ENCODE results near the gene MKLN1.
"Not testable (repeated sequence)": the region's sequence is repeated elsewhere in the genome, so short reads cannot be mapped to it uniquely, and the experiment has no call there.

Gene MKLN1

DNA sequence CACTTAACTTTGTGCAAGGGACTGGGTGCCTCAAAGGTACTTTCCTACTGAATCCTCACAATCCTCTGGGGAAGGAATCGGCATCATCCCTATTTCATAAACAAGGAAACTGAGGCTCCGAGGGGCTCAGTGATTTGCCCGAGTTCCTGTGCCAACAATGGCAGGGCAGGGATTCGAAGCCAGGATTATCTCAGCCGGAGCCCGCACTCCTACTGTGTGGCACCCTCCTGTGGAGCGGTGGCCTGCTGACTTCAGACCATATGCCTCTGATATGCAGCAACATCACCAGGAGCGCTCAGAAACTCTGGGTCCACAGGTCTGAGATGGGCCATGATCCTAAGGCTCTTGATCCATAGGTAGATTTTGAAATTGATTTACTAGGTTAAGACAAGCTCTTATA is 182.1 kb downstream of the MKLN1 start:
- Histone ChIP-seq H3K9ac (ENCODE audit: low read depth in 1 of 2, low read length in 2 of 2) (no peak overlapping the region), H3K4me1 (ENCODE audit: control insufficient read depth in 1 of 2, insufficient read depth in 2 of 2, low read length in 2 of 2) (peaks cover 17 to 25% of the 10 kb centered on the region in 2 donors), H3K9me3 (ENCODE audit: control insufficient read depth in 1 of 2, low read length in 2 of 2) (no peaks in the 10 kb centered on the region), H3K27ac (ENCODE audit: low read depth, low read length) (no peak overlapping the region), H3K4me3 (ENCODE audit: low read depth in 1 of 2, low read length in 2 of 2) (no peak overlapping the region), H3K36me3 (ENCODE audit: control insufficient read depth in 1 of 2, insufficient read depth in 2 of 2, low read length in 2 of 2) (peaks cover 0 to 3% of the 10 kb centered on the region in 2 donors), H3K27me3 (ENCODE audit: control insufficient read depth in 1 of 2, insufficient read depth in 2 of 2, low read length in 2 of 2) (no peaks in the 10 kb centered on the region)

DNA sequence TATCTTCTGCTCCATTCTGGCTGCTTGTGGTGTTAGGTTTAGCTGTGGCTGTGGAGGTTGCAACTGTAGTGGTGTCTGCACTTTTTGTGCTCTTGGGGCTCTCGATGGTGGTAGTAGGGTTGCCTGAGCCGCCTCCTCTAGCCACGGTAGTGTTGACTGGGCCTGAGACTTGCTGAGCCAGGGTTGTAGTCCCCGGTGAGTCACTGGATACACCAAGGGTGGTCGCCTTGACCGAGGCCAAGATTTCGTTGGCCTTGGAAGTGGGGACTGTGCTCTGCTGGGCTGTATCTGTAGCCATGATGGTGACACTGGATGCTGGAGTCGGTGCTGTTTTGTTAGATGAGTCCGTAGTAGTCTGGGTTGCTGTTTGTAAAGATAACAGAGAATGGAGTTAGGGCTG is 183.4 kb downstream of the MKLN1 start:
- no peaks in the 10 kb centered on the region for H3K27me3 ChIP-seq (ENCODE audit: control insufficient read depth in 1 of 2, insufficient read depth in 2 of 2, low read length in 2 of 2)
- no peaks in the 10 kb centered on the region for H3K9me3 ChIP-seq (ENCODE audit: control insufficient read depth in 1 of 2, low read length in 2 of 2)
- H3K4me3 ChIP-seq (ENCODE audit: low read depth in 1 of 2, low read length in 2 of 2) = no peak overlapping the region
- H3K4me1 ChIP-seq (ENCODE audit: control insufficient read depth in 1 of 2, insufficient read depth in 2 of 2, low read length in 2 of 2) = peaks cover 17 to 25% of the 10 kb centered on the region in 2 donors
- no peak overlapping the region for H3K9ac ChIP-seq (ENCODE audit: low read depth in 1 of 2, low read length in 2 of 2)
- H3K27ac ChIP-seq (ENCODE audit: low read depth, low read length) = no peak overlapping the region
- peaks cover 0 to 3% of the 10 kb centered on the region in 2 donors for H3K36me3 ChIP-seq (ENCODE audit: control insufficient read depth in 1 of 2, insufficient read depth in 2 of 2, low read length in 2 of 2)

DNA sequence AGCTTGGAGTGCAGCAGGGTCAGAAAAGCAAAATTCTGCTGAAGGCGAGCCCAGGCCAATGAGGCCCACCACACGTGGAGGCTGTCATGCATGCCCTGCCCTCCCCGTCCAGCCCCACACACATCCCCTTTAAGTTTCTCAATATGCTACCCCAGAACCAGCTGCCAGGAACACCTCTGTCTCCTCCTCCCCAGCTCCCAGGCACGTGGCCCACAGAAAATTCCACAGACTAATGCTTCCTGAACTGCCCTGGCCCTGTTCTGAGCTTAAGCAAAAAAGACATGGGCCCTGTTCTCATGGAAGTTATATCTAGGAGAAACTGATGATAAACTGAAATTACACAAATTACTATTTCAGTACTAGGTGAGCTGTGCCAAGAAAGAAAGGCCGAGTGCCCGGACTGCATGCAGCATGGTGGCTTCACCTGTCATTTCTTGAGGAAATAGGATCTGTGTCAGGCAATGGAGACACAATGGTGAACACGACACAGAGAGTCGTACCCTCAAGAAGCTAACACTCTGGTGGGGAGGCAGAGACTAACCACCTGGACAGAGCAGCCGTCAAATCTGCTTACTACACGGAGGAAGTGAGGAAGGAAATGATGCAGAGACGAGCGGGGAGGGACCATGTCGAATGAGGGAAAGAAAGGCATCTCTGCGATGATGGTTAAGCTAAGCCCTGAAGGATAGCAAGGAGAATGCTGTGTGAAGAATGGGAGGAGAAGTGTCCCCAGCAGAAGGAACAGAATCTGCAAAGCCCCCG is 184.3 kb downstream of the MKLN1 start:
- no peak overlapping the region for H3K27ac ChIP-seq (ENCODE audit: low read depth, low read length)
- H3K9ac ChIP-seq (ENCODE audit: low read depth in 1 of 2, low read length in 2 of 2) = no peak overlapping the region
- H3K9me3 ChIP-seq (ENCODE audit: control insufficient read depth in 1 of 2, low read length in 2 of 2) = no peaks in the 10 kb centered on the region
- H3K27me3 ChIP-seq (ENCODE audit: control insufficient read depth in 1 of 2, insufficient read depth in 2 of 2, low read length in 2 of 2) = no peaks in the 10 kb centered on the region
- peaks cover 0 to 3% of the 10 kb centered on the region in 2 donors for H3K36me3 ChIP-seq (ENCODE audit: control insufficient read depth in 1 of 2, insufficient read depth in 2 of 2, low read length in 2 of 2)
- no peak overlapping the region for H3K4me3 ChIP-seq (ENCODE audit: low read depth in 1 of 2, low read length in 2 of 2)
- H3K4me1 ChIP-seq (ENCODE audit: control insufficient read depth in 1 of 2, insufficient read depth in 2 of 2, low read length in 2 of 2) = peaks cover 12 to 17% of the 10 kb centered on the region in 2 donors

DNA sequence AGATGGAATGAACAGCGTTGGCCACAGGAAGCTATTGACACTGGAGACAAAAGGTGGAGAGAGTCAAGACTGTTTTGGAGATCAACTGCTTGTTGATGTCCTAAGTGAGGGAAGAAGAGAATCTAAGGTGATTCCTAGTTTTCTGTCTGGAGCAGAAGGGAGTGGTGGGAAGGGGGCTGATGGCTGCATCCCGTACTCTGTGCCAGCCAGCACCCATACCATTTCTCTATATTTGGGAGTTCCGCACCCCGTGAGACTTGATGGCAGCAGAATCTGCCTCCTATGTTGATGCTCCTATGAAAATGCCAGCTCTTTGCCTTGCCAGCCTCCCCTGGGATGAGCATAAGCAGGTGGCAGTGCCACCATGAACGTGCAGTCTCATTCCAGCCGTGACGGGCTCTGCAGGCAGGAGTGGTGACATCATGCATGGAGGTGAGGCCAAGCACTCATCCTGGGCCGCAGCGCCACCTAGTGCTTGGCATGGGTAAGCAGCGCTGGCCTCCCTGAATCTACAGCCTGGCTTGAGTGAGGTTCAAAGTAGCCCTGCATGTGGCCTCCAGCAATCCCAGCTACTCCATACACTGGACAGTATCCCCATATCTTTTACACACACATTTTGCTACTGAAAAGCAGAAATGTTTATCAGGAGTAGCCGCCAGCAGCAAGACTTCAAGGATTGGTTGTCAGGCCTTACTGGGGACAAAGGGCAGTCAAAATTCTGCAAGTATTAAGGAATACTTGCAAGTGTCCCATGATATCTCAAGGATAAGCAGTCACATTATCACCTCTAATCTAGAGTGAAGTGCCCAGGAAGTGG is 185.8 kb downstream of the MKLN1 start:
- H3K36me3 ChIP-seq (ENCODE audit: control insufficient read depth in 1 of 2, insufficient read depth in 2 of 2, low read length in 2 of 2) = peaks cover 0 to 3% of the 10 kb centered on the region in 2 donors
- no peaks in the 10 kb centered on the region for H3K9me3 ChIP-seq (ENCODE audit: control insufficient read depth in 1 of 2, low read length in 2 of 2)
- H3K4me1 ChIP-seq (ENCODE audit: control insufficient read depth in 1 of 2, insufficient read depth in 2 of 2, low read length in 2 of 2) = peaks cover 0 to 9% of the 10 kb centered on the region in 2 donors
- no peaks in the 10 kb centered on the region for H3K27me3 ChIP-seq (ENCODE audit: control insufficient read depth in 1 of 2, insufficient read depth in 2 of 2, low read length in 2 of 2)
- H3K9ac ChIP-seq (ENCODE audit: low read depth in 1 of 2, low read length in 2 of 2) = no peak overlapping the region
- H3K27ac ChIP-seq (ENCODE audit: low read depth, low read length) = no peak overlapping the region
- peak overlapping the region in 1 of 2 donors; percentile 30 for H3K4me3 ChIP-seq (ENCODE audit: low read depth in 1 of 2, low read length in 2 of 2)

DNA sequence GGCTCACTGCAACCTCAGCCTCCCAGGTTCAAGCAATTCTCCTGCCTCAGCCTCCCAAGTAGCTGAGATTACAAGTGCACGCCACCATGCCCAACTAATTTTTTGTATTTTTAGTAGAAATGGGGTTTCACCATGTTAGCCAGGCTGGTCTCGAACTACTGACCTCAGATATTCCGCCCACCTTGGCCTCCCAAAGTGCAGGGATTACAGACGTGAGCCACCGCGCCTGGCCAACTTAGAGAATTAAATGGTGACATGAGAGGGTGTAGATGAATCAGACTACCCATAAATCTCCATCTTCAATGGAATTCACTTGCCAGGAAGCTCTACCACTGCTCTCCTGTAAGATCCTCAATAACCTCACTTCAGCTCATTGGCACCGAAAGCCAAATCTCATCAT is 187.8 kb downstream of the MKLN1 start:
- H3K36me3 ChIP-seq (ENCODE audit: control insufficient read depth in 1 of 2, insufficient read depth in 2 of 2, low read length in 2 of 2); H3K4me1 ChIP-seq (ENCODE audit: control insufficient read depth in 1 of 2, insufficient read depth in 2 of 2, low read length in 2 of 2); H3K4me3 ChIP-seq (ENCODE audit: low read depth in 1 of 2, low read length in 2 of 2); H3K27ac ChIP-seq (ENCODE audit: low read depth, low read length); H3K9me3 ChIP-seq (ENCODE audit: control insufficient read depth in 1 of 2, low read length in 2 of 2); H3K9ac ChIP-seq (ENCODE audit: low read depth in 1 of 2, low read length in 2 of 2); H3K27me3 ChIP-seq (ENCODE audit: control insufficient read depth in 1 of 2, insufficient read depth in 2 of 2, low read length in 2 of 2): not testable (repeated sequence)

DNA sequence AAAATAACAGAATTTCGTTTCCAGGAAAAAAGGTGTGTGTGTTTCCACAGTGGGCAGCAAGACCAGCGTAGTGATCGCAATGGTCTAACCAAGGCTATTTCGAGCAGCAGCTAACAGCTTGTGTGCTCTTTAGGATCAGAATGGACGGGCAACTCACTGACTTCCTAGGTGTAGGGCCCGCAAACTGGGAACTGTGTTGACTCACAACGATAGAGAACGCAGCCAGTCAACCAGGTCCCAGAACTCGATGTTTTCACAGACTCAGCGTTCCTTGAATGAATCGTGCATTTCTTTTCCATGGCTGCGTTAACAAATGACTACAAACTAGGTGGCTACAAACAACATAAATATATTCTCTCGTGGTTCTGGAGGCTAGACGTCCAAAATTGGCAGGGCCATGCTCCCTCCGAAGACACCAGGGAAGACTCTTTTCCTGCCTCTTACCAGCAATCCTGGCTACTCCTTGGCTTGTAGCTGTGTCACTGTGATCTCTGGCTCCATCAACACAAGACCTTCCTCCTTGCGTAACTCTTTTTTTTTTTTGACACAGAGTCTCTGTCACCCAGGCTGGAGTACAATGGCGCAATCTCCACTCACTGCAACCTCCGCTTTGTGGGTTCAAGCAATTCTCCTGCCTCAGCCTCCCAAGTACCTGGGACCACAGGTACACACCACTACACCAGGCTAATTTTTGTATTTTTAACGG is 189.7 kb downstream of the MKLN1 start:
- no peak overlapping the region for H3K9ac ChIP-seq (ENCODE audit: low read depth in 1 of 2, low read length in 2 of 2)
- peaks cover 11 to 19% of the 10 kb centered on the region in 2 donors for H3K4me1 ChIP-seq (ENCODE audit: control insufficient read depth in 1 of 2, insufficient read depth in 2 of 2, low read length in 2 of 2)
- H3K9me3 ChIP-seq (ENCODE audit: control insufficient read depth in 1 of 2, low read length in 2 of 2) = no peaks in the 10 kb centered on the region
- H3K27me3 ChIP-seq (ENCODE audit: control insufficient read depth in 1 of 2, insufficient read depth in 2 of 2, low read length in 2 of 2) = no peaks in the 10 kb centered on the region
- no peaks in the 10 kb centered on the region for H3K36me3 ChIP-seq (ENCODE audit: control insufficient read depth in 1 of 2, insufficient read depth in 2 of 2, low read length in 2 of 2)
- H3K4me3 ChIP-seq (ENCODE audit: low read depth in 1 of 2, low read length in 2 of 2) = no peak overlapping the region
- no peak overlapping the region for H3K27ac ChIP-seq (ENCODE audit: low read depth, low read length)

DNA sequence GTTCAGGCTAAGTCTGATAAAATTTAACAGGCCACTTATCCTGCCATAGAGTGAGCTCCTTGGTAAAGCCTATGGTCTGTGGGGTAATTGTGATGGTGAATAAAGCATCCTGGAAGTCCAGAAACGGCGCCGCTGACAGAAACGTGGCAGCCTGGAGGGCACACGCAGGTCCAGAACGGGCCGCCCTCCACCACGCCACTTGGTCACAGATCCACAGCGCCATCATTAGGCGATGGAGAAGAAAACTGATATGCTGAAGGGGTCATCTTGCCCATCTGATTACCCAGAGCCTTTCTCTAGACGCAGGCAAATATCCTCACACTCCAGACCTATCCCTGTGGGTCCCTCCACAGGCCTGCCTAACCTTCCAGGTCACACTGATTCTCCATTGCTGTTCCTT is 190.9 kb downstream of the MKLN1 start:
- no peaks in the 10 kb centered on the region for H3K9me3 ChIP-seq (ENCODE audit: control insufficient read depth in 1 of 2, low read length in 2 of 2)
- no peaks in the 10 kb centered on the region for H3K36me3 ChIP-seq (ENCODE audit: control insufficient read depth in 1 of 2, insufficient read depth in 2 of 2, low read length in 2 of 2)
- H3K9ac ChIP-seq (ENCODE audit: low read depth in 1 of 2, low read length in 2 of 2) = no peak overlapping the region
- H3K4me1 ChIP-seq (ENCODE audit: control insufficient read depth in 1 of 2, insufficient read depth in 2 of 2, low read length in 2 of 2) = peaks cover 12 to 16% of the 10 kb centered on the region in 2 donors
- no peaks in the 10 kb centered on the region for H3K27me3 ChIP-seq (ENCODE audit: control insufficient read depth in 1 of 2, insufficient read depth in 2 of 2, low read length in 2 of 2)
- no peak overlapping the region for H3K4me3 ChIP-seq (ENCODE audit: low read depth in 1 of 2, low read length in 2 of 2)
- H3K27ac ChIP-seq (ENCODE audit: low read depth, low read length) = no peak overlapping the region

GRCh38 chr7:131521651-131522163 is 194.0 kb downstream of the MKLN1 start:
- Histone ChIP-seq H3K9me3 (ENCODE audit: control insufficient read depth in 1 of 2, low read length in 2 of 2) (no peaks in the 10 kb centered on the region), H3K4me1 (ENCODE audit: control insufficient read depth in 1 of 2, insufficient read depth in 2 of 2, low read length in 2 of 2) (peaks cover 12 to 13% of the 10 kb centered on the region in 2 donors), H3K9ac (ENCODE audit: low read depth in 1 of 2, low read length in 2 of 2) (no peak overlapping the region), H3K27me3 (ENCODE audit: control insufficient read depth in 1 of 2, insufficient read depth in 2 of 2, low read length in 2 of 2) (no peaks in the 10 kb centered on the region), H3K4me3 (ENCODE audit: low read depth in 1 of 2, low read length in 2 of 2) (peak overlapping the region in 1 of 2 donors; percentile 21), H3K36me3 (ENCODE audit: control insufficient read depth in 1 of 2, insufficient read depth in 2 of 2, low read length in 2 of 2) (no peaks in the 10 kb centered on the region), H3K27ac (ENCODE audit: low read depth, low read length) (no peak overlapping the region)

- Histone ChIP-seq H3K27me3 (ENCODE audit: control insufficient read depth in 1 of 2, insufficient read depth in 2 of 2, low read length in 2 of 2) (no peaks in the 10 kb centered on the region), H3K4me1 (ENCODE audit: control insufficient read depth in 1 of 2, insufficient read depth in 2 of 2, low read length in 2 of 2) (peaks cover 12 to 13% of the 10 kb centered on the region in 2 donors), H3K27ac (ENCODE audit: low read depth, low read length) (no peak overlapping the region), H3K9ac (ENCODE audit: low read depth in 1 of 2, low read length in 2 of 2) (no peak overlapping the region), H3K9me3 (ENCODE audit: control insufficient read depth in 1 of 2, low read length in 2 of 2) (no peaks in the 10 kb centered on the region), H3K4me3 (ENCODE audit: low read depth in 1 of 2, low read length in 2 of 2) (peak overlapping the region; percentile 45 to 58), H3K36me3 (ENCODE audit: control insufficient read depth in 1 of 2, insufficient read depth in 2 of 2, low read length in 2 of 2) (no peaks in the 10 kb centered on the region)
These were observed 194.8 kb downstream of the MKLN1 start for GRCh38 chr7:131522325-131522930.

Measured in duodenal mucosa (tissue), 2 donors.